Measurements from ENCODE around the gene SRI. TPM values are rescaled to one million over a fixed set of nuclear protein-coding genes. Genes with fewer than 3 reads are reported as not detected.

Gene SRI
- total RNA-seq, 1 donor from 2014 or later: 207 TPM

Other genes with a start within 250 kb of the SRI start
- 0.52 and 0.58 TPM in 2 replicates for gene STEAP4, start 86.9 kb upstream of the SRI start, total RNA-seq